Measurements from ENCODE around the gene MYOZ3.

The MYOZ3 gene

DNA sequence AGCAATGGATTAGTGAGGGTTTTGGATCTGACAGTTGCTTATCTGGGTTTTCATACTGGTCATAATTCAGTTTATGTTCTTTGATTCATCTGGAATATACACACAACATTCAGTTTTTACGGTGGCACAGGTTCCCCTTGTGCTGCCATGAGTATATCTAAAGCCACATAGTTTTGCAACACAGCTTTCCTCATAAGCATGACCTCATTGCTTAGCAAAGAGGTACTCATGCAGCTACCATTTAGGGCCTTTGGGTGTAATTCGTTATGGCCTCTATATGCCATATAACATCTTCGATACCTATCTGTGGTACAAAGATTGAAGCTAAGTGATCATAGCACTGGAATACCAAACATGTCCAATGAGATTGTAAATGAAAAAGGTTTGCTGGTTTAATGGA is 42.7 kb downstream of the MYOZ3 start:
- no peak for DNase-seq

DNA sequence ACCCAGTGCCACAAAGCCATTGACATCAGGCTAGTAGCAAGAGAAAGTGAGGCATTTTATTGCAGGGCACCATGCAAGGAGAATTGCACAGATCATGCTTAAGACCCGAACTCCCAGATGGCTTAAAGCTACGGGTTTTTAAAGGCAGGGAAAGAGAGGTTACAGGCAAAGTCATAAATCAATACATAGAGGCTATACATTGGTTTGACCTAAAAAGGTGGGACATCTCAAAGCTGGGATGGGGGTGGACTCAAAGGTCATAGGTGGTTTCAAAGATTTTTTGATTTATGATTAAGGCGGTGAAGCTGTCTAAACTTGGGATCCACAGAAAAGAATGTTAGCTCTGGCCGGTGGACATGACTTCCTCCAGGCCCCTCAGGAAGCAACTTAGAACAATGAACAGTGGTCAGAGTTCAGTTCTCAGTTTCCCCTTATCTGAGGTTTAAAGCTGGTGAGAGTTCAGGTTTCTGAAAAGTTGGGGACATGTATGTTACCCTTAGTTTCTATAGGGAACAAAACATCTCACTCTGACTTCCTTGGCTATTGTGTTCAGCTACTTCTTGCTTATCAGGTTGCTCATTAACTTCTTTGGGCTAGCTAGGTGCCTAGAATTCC is 45.8 kb downstream of the MYOZ3 start:
- DNase-seq, result no peak

GRCh38 chr5:150710165-150710564 is 49.1 kb downstream of the MYOZ3 start:
- no peak for DNase-seq

DNA sequence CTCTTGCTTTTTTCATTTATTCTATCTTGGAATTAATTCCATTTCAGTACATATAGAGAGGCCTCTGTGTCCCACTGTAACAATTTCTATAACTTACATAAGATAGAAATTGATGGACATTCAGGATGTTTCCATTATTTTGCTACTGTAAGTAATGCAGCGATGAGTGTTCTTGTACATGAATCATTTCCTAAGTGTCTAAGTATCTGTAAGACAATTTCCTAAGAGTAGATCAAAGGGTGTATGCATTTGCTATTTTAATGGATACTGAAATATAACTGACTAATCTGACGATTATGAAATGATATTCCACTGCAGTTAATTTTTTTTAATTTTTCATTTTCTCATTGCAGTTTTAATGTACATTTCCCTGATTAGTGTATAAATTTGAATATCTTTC is 62.8 kb downstream of the MYOZ3 start:
- DNase-seq, result no peak
